WERI-Rb-1 (cell line): ENCODE data around the gene VSTM1.
"Not testable (repeated sequence)": the region's sequence is repeated elsewhere in the genome, so short reads cannot be mapped to it uniquely, and the experiment has no call there.

Source experiments
- DNase-seq: peaks from one replicate; pipeline ENCODE4 v3.0.0-alpha.2; 2020
- H3K27ac ChIP-seq: fragments of 250-450 bp; sonication (Bioruptor Pico); 2 replicates; pipeline ENCODE4 v1.5.1; 2020; ENCODE audit warnings: mild to moderate bottlenecking, moderate library complexity
- H3K27me3 ChIP-seq: fragments of 250-450 bp; sonication (Bioruptor Pico); 2 replicates; pipeline ENCODE4 v1.5.1; 2021; ENCODE audit warnings: mild to moderate bottlenecking, low read depth, moderate library complexity; ENCODE audit not compliant: insufficient read depth, severe bottlenecking
- H3K36me3 ChIP-seq: fragments of 250-450 bp; sonication (Bioruptor Pico); 2 replicates; pipeline ENCODE4 v1.5.1; 2020; ENCODE audit warnings: mild to moderate bottlenecking, moderate library complexity
- H3K4me3 ChIP-seq: 2 replicates; pipeline ENCODE4 v1.5.1; 2011; ENCODE audit warnings: low read depth, mild to moderate bottlenecking, control low read depth, low read length
- H3K9me3 ChIP-seq: fragments of 250-450 bp; sonication (Bioruptor Pico); 2 replicates; pipeline ENCODE4 v1.5.1; 2021; ENCODE audit warnings: mild to moderate bottlenecking, moderate library complexity; ENCODE audit not compliant: severe bottlenecking
- CTCF ChIP-seq: IDR thresholded peaks from 2 replicates; pipeline ENCODE4 v1.5.1; 2011; ENCODE audit warnings: low read depth, mild to moderate bottlenecking, control low read depth, inconsistent platforms, low read length

Gene VSTM1

GRCh38 chr19:54045771-54046170, 17.9 kb downstream of the VSTM1 start:
- H3K27me3 ChIP-seq = peaks cover 82% of the 10 kb centered on the region
- no peak for TF ChIP-seq CTCF
- DNase-seq = no peak
- H3K9me3 ChIP-seq = peaks cover 4% of the 10 kb centered on the region
- H3K36me3 ChIP-seq = no peaks in the 10 kb centered on the region
- no peak overlapping the region for H3K27ac ChIP-seq
- H3K4me3 ChIP-seq = no peak overlapping the region

GRCh38 chr19:54042989-54043388, 20.7 kb downstream of the VSTM1 start:
- H3K27me3 ChIP-seq = peaks cover 76% of the 10 kb centered on the region
- no peak overlapping the region for H3K4me3 ChIP-seq
- TF ChIP-seq CTCF = no peak

GRCh38 chr19:54041969-54042606, 21.6 kb downstream of the VSTM1 start:
- no peak for DNase-seq
- H3K4me3 ChIP-seq = no peak overlapping the region
- H3K9me3 ChIP-seq = peaks cover 2% of the 10 kb centered on the region
- H3K27ac ChIP-seq = no peak overlapping the region
- no peak for TF ChIP-seq CTCF
- H3K27me3 ChIP-seq = peaks cover 69% of the 10 kb centered on the region
- no peaks in the 10 kb centered on the region for H3K36me3 ChIP-seq

More at GRCh38 chr19:54042989-54043388, 20.7 kb downstream of the VSTM1 start:
- H3K9me3 ChIP-seq = peaks cover 2% of the 10 kb centered on the region
- no peak overlapping the region for H3K27ac ChIP-seq
- H3K36me3 ChIP-seq = no peaks in the 10 kb centered on the region
- DNase-seq = no peak

GRCh38 chr19:54040003-54040402, 23.7 kb downstream of the VSTM1 start:
- no peak for DNase-seq
- no peak for TF ChIP-seq CTCF
- Histone ChIP-seq H3K27me3 (peaks cover 54% of the 10 kb centered on the region), H3K27ac (no peak overlapping the region), H3K36me3 (no peaks in the 10 kb centered on the region), H3K4me3 (no peak overlapping the region), H3K9me3 (peaks cover 2% of the 10 kb centered on the region)

- not testable (repeated sequence) for H3K36me3 ChIP-seq, H3K27ac ChIP-seq, H3K4me3 ChIP-seq, H3K9me3 ChIP-seq, DNase-seq
- H3K27me3 ChIP-seq = peaks cover 52% of the 10 kb centered on the region
These were observed 27.2 kb downstream of the VSTM1 start for GRCh38 chr19:54036542-54036941.

GRCh38 chr19:54035215-54036178, 28.2 kb downstream of the VSTM1 start:
- H3K4me3 ChIP-seq = no peak overlapping the region
- no peak overlapping the region for H3K27ac ChIP-seq
- peaks cover 53% of the 10 kb centered on the region for H3K27me3 ChIP-seq
- H3K36me3 ChIP-seq = no peaks in the 10 kb centered on the region
- TF ChIP-seq CTCF = no peak
- H3K9me3 ChIP-seq = no peaks in the 10 kb centered on the region
- no peak for DNase-seq
